Prostate gland (tissue), 2 donors: ENCODE data around the gene LRRC8B.

Experiments used
- CTCF ChIP-seq, 4 experiments: fragments of 200-600 bp in 2 of 4; fragments of 450-650 bp in 2 of 4; sonication (generic) in 2 of 4; IDR thresholded peaks; 1 replicate in 3 of 4; 2 replicates in 1 of 4; pipeline ENCODE4 v1.5.1; 2016 to 2019; ENCODE audit warnings: antibody characterized with exemption in 4 of 4, mild to moderate bottlenecking in 2 of 4, moderate library complexity in 2 of 4
- POLR2AphosphoS5 ChIP-seq: sonication (generic); formaldehyde crosslinking; IDR thresholded peaks from one replicate; pipeline ENCODE4 v1.6.1; 2017; ENCODE audit warnings: antibody characterized with exemption

- TF ChIP-seq CTCF (IDR thresholded peaks at IDR 0.05) (no peak), POLR2AphosphoS5 (no peak)
These were observed 48.8 kb downstream of the LRRC8B start for GRCh38 chr1:89573410-89573809.
